Measurements from ENCODE around the gene ARMH3. TPM values are rescaled to one million over a fixed set of nuclear protein-coding genes. Genes with fewer than 3 reads are reported as not detected.

Gene ARMH3, protein sequence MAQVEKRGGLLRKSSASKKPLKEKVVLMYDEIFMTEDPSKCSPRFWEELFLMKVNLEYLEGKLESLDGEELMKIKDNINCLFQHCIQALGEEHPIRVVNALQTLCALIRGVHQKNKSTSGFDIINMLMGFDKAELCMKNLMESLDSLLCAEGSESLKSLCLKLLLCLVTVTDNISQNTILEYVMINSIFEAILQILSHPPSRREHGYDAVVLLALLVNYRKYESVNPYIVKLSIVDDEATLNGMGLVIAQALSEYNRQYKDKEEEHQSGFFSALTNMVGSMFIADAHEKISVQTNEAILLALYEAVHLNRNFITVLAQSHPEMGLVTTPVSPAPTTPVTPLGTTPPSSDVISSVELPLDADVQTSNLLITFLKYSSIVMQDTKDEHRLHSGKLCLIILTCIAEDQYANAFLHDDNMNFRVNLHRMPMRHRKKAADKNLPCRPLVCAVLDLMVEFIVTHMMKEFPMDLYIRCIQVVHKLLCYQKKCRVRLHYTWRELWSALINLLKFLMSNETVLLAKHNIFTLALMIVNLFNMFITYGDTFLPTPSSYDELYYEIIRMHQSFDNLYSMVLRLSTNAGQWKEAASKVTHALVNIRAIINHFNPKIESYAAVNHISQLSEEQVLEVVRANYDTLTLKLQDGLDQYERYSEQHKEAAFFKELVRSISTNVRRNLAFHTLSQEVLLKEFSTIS
- total RNA-seq = 10 to 100 TPM; 12.9 to 19.3 (median 16.2) TPM

DNA sequence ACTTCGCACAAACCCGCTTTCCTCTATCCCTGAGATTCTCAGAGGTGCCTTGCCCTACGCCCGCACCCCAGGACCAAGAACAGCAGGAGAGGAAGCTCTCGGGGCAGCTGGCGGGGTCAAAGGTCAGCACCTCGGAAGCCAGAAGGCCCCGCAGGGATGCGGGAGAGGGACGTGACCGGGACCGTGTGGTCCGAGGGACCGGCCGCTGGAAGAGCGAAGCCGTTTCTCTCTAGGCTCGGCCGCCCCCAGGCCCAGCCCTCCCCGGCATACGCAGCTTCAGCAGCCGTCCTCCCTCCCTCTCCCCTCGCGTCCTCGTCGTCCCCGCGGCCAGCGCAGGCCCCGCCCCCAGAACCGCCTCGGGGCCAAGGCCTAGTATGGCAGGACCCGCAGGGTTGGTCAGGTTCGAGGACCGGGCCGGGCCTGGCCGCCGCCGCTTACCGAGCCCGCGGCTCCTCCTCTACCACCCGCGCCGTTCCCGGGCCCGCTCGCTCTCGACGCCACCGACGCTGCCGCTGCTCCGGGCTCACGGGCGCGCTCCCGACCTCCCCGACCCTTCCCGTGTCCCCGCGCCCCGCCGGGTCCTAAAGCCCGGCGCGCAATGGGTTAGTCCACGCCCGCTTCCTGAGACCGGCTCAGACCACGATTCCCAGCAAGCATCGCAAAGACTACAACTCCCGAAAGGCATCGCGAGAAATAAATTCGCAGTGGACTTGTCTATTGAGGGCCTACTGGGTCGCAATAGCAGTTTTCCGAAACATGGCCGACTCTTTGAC is at the start of gene ARMH3:
Gene ARMH3 (minus strand): TSS at position 527 of the 773 bp plus-strand sequence. CDS start 16,059 bp downstream, outside the sequence.
- Histone ChIP-seq H3K36me3 (no peaks in the 10 kb centered on the region), H3K27me3 (no peaks in the 10 kb centered on the region), H3K4me3 (peak within 1 kb of the TSS; percentile 89 to 99 (median 93)), H3K4me1 (peaks cover 25 to 47% (median 40%) of the 10 kb centered on the region in 4 donors), H3K9me3 (no peaks in the 10 kb centered on the region), H3K27ac (replicated peaks in 1 of 4) (peak within 1 kb of the TSS; percentile 95 to 98 (median 96))
- DNase-seq (ENCODE audit: extremely low spot score) = peak; percentile 97
- TF ChIP-seq POLR2AphosphoS5 (IDR thresholded peaks at IDR 0.05) (peak; percentile 86 to 89), POLR2A (IDR thresholded peaks at IDR 0.05; ENCODE audit: low read depth) (peak; percentile 24), EP300 (IDR thresholded peaks at IDR 0.05) (no peak)
- TF ChIP-seq, protein P1, sequence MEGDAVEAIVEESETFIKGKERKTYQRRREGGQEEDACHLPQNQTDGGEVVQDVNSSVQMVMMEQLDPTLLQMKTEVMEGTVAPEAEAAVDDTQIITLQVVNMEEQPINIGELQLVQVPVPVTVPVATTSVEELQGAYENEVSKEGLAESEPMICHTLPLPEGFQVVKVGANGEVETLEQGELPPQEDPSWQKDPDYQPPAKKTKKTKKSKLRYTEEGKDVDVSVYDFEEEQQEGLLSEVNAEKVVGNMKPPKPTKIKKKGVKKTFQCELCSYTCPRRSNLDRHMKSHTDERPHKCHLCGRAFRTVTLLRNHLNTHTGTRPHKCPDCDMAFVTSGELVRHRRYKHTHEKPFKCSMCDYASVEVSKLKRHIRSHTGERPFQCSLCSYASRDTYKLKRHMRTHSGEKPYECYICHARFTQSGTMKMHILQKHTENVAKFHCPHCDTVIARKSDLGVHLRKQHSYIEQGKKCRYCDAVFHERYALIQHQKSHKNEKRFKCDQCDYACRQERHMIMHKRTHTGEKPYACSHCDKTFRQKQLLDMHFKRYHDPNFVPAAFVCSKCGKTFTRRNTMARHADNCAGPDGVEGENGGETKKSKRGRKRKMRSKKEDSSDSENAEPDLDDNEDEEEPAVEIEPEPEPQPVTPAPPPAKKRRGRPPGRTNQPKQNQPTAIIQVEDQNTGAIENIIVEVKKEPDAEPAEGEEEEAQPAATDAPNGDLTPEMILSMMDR (IDR thresholded peaks at IDR 0.05) = peak in 1 of 3 experiments; percentile 26
- WGBS = under 1% methylated on average over 39 of the region's 79 CpGs
- intact Hi-C loops (cut with DNase I) = no loop called here

DNA sequence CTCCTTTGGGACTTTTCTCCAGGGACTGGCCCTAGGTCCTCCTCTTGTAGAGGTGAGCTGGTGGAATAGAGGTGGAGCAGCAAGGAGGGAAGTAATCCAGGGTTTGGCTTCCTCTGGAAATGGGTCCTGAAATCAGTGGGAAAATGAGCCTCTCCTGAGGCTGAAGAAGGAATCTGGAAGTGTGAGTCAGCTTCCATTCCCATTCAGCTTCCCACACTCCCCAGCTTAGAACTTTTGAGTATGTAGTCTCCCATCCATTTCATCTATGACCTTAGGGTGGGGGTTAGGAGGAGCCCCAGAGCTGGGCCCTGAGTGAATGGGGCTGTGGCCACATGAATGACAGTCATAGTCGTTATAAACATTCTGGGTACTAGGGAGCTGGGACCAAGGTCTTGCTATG is 46.4 kb upstream of the ARMH3 start:
- no peak for DNase-seq (ENCODE audit: extremely low spot score)
- H3K9me3 ChIP-seq = no peaks in the 10 kb centered on the region

DNA sequence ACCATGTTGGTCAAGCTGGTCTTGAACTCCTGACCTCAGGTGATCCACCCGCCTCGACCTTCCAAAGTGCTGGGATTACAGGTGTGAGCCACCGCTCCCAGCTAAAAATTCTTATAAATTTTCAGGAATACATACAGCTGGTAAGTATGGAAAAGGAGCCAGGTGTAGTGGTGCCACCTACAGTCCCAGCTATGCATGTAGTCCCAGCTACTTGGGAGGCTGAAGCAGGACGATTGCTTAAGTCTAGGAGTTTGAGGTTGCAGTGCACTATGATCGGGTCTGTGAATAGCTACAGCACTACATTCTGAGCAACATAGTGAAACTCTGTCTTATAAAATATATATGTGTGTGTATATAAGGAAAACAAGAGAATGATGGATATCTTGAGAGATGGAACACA is 45.2 kb upstream of the ARMH3 start:
- Histone ChIP-seq H3K4me3 (no peak overlapping the region), H3K36me3 (peaks cover 0 to 9% (median 1%) of the 10 kb centered on the region in 4 donors), H3K9me3 (no peaks in the 10 kb centered on the region), H3K27me3 (no peaks in the 10 kb centered on the region), H3K4me1 (no peaks in the 10 kb centered on the region), H3K27ac (replicated peaks in 1 of 4) (no peak overlapping the region)
- intact Hi-C loops (cut with DNase I) = no loop called here
- TF ChIP-seq, protein P1 (IDR thresholded peaks at IDR 0.05) = no peak
- TF ChIP-seq POLR2AphosphoS5 (IDR thresholded peaks at IDR 0.05) (no peak), POLR2A (IDR thresholded peaks at IDR 0.05; ENCODE audit: low read depth) (no peak), EP300 (IDR thresholded peaks at IDR 0.05) (no peak)
- WGBS = 77% methylated on average over 5 of the region's 5 CpGs
- no peak for DNase-seq (ENCODE audit: extremely low spot score)

More for the DNA sequence above, 46.4 kb upstream of the ARMH3 start:
- Histone ChIP-seq H3K4me3 (no peak overlapping the region), H3K36me3 (peaks cover 7 to 19% (median 11%) of the 10 kb centered on the region in 4 donors), H3K27ac (replicated peaks in 1 of 4) (no peak overlapping the region), H3K27me3 (no peaks in the 10 kb centered on the region), H3K4me1 (no peaks in the 10 kb centered on the region)
- 75% methylated on average over 1 of the region's 1 CpG for WGBS
- TF ChIP-seq POLR2A (IDR thresholded peaks at IDR 0.05; ENCODE audit: low read depth) (no peak), EP300 (IDR thresholded peaks at IDR 0.05) (no peak), POLR2AphosphoS5 (IDR thresholded peaks at IDR 0.05) (no peak)
- TF ChIP-seq, protein P1 (IDR thresholded peaks at IDR 0.05) = no peak
- intact Hi-C loops (cut with DNase I) = no loop called here

DNA sequence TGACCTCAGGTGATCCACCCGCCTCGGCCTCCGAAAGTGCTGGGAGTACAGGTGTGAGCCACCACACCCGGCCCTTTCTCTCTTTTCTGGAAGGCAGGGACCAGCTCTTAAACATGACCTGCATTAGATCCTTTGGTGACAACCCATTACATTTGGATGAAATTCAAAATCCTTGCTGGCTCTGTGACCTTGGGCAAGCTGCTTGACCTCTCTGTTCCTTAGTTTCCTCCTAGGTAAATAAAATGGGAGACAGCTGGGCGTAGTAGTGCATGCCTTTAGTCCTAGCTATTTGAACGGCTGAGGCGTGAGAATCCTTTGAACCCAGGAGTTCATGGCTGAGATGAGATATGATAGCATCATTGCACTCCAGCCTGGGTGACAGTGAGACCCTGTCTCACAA is 40.5 kb upstream of the ARMH3 start:
- 91% methylated on average over 7 of the region's 7 CpGs for WGBS
- no peak overlapping the region for H3K27ac ChIP-seq (replicated peaks in 1 of 4)
- intact Hi-C loops (cut with DNase I) = no loop called here

More for the DNA sequence above, 40.5 kb upstream of the ARMH3 start:
- no peak overlapping the region for H3K4me3 ChIP-seq
- no peaks in the 10 kb centered on the region for H3K27me3 ChIP-seq
- TF ChIP-seq POLR2AphosphoS5 (IDR thresholded peaks at IDR 0.05) = no peak
- TF ChIP-seq, protein P1 (IDR thresholded peaks at IDR 0.05) = no peak
- no peak for TF ChIP-seq EP300 (IDR thresholded peaks at IDR 0.05)
- no peak for TF ChIP-seq POLR2A (IDR thresholded peaks at IDR 0.05; ENCODE audit: low read depth)
- no peaks in the 10 kb centered on the region for H3K4me1 ChIP-seq
- DNase-seq (ENCODE audit: extremely low spot score) = no peak
- peaks cover 0 to 9% (median 1%) of the 10 kb centered on the region in 4 donors for H3K36me3 ChIP-seq
- H3K9me3 ChIP-seq = no peaks in the 10 kb centered on the region

Measured in esophagus muscularis mucosa (tissue), 4 donors.